Stimulated activated CD4-positive, alpha-beta T cell treated with anti-CD3 and anti-CD28 coated beads, Interleukin-15, amount 100 ng/mL, for 24 hours (primary cell): Measurements from ENCODE around the gene LAMC3.

ENCODE experiments used
- DNase-seq: peaks from one replicate; pipeline ENCODE4 v3.0.0-alpha.2; 2020

Gene LAMC3

DNA sequence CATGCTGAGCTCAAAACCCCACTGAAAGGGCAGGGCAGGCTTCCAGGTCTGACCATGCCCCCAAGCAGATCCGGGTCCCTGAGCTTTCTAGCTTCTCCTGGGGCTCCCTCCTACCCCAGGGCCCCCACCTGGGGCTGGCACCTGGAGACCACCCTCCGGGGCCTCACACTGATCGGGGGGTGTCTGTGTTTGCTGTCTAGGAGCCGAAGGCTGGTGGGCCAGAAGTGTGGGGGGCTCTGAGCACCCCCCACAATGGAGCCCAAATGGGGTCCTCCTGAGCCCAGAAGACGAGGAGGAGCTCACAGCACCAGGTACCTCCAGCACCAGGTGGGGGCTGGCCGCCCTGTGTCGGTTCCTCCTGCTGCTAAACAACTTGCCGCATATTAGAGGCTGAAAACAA, 39.8 kb downstream of the LAMC3 start:
- DNase-seq, result no peak

DNA sequence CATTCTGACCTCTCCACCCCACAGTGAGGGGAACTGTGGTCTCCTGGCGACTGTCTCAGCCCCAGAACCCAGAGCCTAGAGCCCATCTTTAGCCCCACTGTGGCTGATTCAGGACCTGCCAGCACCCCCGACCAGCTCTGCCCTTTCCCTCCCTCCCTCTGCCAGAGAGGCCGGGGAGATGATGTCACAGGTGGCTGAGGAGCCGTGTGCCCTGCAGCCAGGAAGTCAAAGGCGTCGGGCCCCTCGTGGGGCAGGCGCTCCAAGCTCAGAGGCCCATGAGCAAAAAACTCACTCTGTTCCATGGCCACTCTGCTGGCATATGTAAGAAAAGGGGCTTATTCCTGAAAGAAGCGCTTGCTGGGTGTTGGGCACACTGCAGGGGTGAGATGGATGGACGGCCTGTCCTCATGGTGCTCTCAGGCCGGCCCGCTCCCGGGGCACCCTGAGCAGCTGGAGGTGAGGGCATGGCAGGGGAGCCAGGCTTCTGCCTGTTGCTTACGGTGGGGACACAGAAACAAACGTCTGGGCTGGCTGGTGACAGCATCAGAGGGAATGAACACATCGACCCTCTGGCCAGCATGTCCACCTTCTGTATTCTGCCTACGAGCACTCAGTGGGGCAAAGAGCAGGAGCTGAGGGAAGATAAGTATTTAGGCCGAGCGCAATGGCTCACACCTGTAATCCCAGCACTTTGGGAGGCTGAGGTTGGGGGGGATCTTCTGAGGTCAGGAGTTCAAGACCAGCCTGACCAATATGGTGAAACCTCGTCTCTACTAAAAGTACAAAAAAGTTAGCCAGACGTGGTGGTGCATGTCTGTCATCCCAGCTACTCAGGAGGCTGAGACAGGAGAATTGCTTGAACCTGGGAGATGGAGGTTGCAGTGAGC, 41.1 kb downstream of the LAMC3 start:
- no peak for DNase-seq

DNA sequence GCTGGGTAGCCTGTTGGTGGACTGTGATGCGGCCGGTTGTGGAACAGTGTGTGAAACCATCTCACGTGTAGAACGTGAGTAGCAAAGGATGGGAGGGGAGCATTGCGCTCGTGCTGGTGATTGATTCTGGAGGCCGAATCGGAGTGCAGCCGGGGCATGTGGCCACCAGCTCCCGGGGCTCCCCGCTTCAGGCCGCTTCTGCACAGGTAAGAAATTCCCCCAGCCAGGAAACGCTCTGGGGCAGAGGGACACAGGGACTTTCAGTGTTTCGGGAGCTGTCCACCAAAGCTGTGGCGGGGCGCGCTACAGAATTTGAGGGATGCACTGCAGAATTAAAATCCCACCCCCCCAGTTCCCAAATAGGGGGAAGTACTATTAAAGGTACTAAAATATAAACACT, 41.9 kb downstream of the LAMC3 start:
- DNase-seq, result no peak

DNA sequence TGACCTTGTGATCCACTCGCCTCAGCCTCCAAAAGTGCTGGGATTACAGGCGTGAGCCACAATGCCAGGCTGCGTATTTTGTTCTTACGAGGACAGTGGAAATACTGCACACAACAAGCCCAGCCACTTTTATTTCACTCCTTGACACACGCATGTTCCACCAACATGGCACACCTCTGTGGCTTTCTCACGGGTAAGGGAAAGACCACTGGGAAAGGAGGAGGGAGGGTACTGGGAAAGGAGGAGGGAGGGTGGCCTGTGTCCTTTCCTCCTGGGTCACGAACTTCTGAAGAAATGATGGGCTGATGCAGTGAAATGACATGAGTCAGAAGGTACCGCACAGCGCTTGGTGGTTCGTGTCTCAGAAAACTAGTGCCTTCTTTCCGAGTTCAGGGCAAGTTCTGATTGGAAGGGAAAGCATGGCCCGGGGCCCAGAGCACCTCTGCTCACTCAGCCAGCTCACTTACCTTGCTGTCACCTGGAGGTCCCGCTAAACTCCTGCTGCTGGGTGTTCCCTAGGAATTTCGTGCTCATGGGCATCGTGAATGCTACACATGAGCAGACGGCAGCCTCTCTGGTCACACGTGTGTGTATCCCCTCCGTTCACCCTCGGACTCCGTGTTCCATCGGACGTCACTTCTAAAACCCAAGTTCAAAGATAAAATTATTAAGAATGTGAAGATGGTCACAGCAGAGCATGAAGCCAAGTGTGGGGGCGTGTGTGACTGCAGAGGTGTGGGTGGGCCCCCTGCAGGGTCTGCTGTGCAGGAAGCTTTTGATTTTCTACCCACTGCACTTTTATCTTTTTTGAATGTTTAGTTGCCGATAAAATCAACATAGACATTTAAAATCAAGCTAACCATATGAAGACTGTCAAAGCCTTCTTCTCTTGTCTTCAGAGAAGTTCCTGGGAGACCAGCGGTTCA, 42.9 kb downstream of the LAMC3 start:
- no peak for DNase-seq

DNA sequence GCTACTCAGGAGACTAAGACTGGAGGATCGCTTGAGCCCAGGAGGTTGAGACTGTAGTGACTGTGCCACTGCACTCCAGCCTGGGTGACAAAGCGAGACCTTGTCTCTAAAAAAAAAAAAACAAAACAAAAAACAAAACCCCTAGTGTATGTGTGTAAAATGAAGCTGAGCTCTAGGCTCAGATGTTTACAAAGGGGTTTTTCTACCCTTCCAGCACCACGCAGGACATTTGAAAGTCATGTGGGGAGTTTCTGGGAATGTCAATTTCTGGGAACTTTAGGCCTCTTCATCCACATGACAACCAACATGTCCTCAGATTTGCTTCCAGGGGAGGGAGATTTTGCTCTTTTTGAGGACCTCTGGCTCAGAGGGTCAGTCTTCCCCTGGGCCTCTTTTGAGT, 44.9 kb downstream of the LAMC3 start:
- no peak for DNase-seq

DNA sequence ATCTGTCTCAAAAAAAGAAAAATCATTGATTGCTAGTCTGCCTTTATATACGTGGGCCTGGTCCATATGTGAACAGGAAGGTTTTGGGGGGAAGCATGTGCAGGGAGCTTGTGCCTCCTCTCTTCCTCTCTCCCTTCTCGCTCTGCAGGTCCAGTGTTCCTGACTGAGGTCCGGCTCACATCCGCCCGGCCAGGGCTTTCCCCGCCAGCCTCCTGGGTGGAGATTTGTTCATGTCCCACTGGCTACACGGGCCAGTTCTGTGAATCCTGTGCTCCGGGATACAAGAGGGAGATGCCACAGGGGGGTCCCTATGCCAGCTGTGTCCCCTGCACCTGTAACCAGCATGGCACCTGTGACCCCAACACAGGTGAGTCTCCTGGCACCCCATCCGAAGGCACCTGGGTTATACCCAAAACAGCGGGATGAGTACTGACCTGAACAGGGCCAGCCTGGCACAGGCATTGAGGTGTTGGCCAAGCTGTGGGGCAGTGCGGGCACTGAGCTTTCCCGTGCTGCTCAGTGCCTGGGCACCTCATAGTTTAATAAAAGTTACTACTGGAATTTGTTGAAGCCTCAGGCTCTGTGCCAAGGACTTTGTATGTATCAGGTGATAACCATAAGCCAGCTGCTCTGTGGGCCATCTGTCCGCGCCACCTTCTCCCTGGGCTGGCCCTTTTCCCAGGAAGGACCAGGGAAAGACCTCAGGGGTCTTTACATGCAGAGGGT, 48.0 kb downstream of the LAMC3 start:
- DNase-seq, result no peak

DNA sequence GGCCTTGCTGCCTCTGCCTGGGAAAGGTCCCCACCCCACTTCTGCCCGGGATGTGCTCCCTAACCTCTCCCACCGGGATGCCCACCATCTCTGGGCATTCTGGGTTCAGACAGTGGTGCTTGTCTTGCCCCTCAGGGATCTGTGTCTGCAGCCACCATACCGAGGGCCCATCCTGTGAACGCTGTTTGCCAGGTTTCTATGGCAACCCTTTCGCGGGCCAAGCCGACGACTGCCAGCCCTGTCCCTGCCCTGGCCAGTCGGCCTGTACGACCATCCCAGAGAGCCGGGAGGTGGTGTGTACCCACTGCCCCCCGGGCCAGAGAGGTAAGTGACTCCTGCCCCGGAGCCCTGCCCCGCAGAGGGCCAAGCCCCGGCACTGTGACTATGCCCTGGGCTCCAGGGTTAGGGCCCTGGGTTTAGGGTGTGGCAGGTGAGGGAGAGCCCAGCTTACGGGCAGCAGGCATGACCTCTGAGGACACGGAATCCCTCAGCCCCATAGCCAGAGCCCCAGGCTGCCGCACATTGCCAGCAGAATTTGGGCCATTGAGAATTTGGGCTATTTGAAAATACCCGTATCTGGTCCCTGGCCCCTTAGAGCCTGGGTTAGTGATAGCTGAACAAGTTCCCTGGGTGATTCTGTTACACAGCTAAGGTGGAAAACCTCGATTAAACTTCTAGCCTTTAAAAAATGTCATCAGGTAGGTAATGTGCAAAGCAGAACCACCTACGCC, 52.1 kb downstream of the LAMC3 start:
- no peak for DNase-seq

DNA sequence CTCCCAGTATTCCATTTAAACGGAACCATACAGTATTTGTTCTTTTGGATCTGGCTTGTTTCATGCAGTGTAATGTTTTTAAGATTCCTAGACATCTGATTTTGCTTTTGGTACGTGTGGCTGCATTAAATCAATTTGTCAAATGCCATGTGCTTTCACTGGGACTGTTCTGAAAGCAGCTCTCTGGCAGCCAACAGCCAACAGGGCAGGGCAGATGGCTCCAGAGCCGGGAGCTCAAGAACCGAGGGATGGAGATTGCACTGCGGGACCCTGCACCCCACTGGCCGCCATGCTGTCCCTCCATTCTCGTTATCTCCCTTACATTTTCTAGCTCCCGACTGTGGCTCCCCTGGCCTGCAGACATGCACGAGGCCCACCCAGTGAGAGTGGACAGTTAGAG, 54.0 kb downstream of the LAMC3 start:
- no peak for DNase-seq

DNA sequence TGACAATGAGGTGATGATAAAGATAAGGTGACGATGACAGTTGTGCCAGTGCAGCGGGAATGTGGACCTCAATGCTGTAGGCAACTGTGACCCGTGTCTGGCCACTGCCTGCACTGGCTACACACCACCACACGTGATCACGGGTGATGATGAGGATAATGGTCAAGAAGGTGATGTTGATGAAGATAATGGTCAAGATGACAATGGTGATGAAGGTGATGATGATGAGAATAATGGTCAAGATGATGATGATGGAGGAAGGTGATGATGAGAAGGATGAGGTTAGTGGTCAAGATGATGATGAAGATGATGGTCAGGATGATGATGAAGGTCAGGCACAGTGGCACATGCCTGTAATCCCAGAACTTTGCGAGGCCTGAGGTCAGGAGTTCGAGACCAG, 56.6 kb downstream of the LAMC3 start:
- DNase-seq, result no peak

DNA sequence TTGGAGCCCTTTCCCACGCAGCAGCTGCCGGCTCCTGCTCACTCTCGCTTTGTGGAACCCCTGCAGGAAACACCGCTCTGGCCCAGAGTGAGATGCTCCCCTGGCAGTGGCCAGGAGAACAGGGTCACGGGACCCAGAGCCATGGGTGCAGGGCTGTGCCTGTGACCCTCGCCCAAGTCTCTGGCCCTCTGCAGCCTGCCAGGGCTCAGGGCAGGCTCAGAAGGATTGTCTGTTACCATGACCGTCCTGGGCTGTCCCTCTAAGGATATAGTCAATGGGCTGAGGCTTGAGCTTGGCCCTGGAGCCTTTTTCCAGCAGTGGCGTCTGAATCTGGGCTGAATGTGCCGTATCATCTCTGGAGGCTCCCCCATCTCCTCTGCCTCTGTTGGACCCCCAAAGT, 58.7 kb downstream of the LAMC3 start:
- DNase-seq, result no peak

DNA sequence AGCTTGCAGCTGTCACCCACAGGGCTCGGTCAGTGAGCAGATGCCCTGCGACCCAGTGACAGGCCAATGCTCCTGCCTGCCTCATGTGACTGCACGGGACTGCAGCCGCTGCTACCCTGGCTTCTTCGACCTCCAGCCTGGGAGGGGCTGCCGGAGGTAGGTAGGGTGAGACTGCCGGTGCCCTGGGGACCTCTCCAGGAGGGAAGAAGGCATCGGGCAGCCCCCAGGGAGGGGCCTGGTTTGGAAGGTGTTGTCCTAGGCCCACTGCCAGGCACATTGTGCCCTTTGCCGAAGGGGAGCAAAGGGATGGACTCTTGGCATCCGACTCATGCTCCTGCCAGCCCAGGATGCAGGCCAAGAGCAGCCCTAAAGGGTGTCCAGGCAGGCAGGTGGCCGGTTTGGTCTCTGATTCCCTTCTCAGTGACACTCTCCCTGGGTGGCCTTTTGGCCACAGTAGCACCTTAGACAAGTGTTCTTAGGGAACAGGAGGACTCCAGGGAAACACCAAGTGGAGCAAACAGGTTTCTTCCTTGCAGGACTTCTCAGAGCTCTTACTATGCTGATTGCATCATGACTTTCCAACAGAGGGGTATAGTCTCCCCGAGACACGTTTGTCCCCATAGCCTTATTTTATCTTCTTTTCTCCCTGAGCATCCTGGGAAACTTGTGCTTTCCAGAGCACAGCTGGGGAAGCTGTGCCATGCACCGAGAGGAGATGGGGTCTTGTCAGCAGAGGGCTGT, 59.3 kb downstream of the LAMC3 start:
- no peak for DNase-seq

DNA sequence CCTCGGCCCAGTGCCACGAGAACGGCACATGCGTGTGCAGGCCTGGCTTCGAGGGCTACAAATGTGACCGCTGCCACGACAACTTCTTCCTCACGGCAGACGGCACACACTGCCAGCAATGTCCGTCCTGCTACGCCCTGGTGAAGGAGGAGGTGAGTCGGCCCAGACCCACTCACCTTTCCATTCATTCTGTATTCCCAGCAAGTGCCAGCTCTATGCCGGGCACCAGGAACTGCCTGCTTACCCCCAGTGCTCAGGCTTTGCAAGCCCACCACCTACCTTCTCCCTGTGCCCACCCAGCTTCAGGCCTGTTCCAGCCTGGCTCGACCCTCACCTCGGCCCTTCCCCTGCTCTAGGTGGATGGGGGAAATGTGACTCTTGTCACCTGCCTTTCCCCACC, 60.7 kb downstream of the LAMC3 start:
- no peak for DNase-seq

DNA sequence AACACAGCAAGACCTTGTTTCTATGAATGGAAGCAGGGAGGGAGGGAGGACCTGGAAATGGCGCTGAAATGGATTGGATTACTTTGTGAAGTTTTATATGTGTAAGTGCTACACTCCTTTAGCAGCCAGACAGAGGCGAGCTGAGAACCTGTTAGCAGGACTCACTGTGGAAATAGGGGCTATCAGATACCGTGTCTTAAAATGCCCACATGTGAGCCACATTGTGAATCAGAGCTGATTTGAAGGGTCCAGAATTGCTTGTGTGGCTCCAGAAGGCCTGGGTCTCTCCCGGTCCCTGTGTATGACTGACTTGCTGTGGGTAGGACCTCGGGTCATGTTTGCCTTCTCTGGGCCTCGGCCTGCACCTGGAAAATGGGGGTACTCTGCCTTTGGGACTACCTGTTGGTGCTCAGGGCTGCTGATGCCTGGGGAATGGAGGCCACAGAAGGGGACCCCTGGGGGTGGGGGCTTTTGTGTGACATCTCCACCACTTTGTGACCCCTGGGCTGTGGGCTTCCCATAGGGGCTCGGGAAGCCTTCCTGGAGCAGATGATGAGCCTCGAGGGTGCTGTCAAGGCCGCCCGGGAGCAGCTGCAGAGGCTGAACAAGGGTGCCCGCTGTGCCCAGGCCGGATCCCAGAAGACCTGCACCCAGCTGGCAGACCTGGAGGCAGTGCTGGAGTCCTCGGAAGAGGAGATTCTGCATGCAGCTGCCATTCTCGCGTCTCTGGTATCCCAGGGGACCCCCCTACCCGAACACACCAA, 63.3 kb downstream of the LAMC3 start:
- no peak for DNase-seq

DNA sequence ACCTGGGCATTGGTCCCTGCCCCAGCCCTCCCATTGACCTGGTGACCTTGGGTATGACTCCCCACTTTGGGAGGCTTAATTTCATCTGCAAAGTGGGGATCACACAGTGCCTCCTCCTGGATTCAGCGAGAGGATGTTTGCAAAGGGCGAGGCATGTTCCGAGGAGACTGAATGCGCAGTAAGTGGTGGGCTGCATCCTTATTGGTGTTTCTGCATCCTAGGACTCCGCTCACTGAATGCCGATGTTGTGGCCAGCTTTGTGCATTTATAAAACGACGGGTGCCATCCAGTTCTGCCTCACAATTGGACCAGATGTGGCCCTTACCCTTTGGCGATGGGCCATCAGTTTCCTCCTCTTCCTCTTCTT, 63.9 kb downstream of the LAMC3 start:
- no peak for DNase-seq

DNA sequence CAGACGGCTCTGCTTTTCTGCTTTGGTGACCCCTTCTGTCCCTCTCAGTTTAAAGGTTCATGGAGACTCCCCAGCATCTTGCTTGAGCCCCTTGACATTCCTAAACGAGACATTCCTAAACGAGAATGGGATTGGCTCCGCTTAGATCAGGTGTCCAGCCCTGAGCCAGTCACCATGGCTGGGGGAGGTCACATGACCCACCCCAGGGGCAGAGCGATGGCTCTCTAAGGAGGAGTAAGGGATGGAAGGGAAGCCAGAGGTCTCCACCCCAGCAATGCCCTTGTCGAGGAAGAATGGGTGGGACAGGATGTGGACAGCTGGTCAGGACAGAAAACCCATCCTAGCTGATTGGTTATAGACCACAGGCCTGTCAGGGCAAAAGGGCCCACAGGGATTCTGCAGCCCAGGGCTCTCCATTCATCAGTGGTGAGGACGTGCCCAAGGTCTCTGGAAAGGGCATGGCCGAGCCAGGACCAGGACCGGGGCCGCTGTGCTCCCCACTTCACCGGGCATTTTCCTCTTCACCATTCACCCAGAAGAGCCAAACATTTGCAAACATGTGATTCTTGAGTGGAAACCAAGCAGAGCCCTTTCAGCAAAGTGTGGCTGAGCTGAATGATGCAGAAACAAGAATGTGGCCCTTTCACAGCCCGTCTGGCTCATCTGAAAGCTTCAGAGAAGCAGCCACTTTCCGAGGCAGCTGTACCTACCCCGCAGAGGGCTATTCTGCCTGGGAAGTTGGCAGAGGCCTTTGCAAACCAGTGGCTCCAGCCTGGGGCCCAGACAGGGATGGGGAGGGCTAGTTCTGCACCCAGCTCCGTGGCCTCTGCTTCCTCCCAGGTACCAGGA, 67.6 kb downstream of the LAMC3 start:
- DNase-seq, result no peak

DNA sequence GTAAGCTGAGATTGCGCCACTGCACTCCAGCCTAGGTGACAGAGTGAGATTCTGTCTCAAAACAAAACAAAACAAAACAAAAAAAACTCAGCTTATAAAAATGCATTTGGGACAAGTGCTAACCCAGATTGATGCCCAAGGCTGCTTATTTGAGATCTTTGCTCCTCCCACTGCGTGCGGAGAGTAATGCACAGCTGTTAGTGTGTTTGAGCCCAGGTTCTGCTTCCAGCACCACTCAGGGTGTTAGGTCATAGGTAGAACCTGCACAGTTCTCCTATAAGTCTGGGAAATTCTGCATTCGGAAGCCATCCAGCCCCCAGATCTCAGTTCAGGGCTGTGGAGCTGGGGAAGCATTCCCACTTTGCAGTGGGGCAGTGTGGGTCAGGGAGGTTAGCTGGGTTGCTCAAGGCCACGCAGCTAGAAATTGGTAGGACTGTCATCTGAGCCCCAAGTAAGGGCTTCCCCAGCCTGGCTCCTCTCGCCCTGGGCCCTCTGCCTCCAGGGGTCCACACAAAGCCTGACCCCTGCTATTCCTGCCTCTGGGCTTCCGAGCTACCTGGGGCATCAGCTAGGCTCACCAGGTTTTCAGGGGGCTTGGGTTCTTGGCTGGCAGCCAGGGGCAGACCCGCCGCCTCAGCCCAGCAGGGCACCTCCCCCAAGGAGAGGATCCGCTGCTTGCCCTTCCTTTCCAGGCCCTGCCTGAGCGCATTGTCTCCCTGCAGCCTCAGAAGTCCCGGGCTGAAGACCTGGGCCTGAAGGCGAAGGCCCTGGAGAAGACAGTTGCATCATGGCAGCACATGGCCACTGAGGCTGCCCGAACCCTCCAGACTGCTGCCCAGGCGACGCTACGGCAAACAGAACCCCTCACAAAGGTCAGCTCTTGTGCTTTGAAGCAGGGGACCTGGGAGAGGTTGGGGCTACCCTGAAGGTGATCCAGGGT, 69.7 kb downstream of the LAMC3 start:
- no peak for DNase-seq

DNA sequence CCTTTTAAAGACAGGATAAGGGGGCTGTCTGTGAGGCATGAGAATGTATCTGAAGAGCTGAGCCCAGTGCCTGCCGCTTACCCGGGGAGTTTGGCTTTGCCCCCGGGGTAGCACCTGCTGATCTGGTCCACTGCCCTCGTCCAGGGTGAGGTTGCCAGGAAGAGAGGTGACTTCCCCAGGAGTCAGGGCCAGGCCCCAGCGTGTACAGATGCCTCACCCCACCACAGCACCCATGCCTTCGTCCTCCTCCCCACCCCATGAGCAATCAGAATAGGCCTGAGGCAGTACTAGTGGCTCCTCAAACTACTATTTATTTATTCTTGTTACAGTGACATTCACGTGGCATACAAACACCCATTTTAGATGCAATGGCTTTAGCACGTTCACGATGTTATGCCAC, 71.6 kb downstream of the LAMC3 start:
- DNase-seq, result no peak

DNA sequence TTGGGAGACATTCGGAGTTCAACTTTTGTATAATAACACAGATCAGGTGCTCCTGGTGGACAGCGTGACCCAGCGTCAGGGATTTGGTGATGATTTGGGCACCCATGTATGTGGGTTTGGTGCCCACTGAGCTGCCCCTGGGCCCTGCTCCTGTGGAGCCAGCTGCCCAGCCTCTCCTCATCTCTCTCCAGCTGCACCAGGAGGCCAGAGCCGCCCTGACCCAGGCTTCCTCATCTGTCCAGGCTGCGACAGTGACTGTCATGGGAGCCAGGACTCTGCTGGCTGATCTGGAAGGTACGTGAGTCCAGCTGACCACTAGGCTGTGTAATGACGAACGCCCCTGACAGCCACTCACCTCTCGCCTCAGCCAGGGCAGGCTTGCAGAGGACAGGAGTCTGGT, 72.9 kb downstream of the LAMC3 start:
- no peak for DNase-seq
